ENCODE data around the gene BAZ1B.
"Not testable (repeated sequence)": the region's sequence is repeated elsewhere in the genome, so short reads cannot be mapped to it uniquely, and the experiment has no call there.

Gene BAZ1B, protein sequence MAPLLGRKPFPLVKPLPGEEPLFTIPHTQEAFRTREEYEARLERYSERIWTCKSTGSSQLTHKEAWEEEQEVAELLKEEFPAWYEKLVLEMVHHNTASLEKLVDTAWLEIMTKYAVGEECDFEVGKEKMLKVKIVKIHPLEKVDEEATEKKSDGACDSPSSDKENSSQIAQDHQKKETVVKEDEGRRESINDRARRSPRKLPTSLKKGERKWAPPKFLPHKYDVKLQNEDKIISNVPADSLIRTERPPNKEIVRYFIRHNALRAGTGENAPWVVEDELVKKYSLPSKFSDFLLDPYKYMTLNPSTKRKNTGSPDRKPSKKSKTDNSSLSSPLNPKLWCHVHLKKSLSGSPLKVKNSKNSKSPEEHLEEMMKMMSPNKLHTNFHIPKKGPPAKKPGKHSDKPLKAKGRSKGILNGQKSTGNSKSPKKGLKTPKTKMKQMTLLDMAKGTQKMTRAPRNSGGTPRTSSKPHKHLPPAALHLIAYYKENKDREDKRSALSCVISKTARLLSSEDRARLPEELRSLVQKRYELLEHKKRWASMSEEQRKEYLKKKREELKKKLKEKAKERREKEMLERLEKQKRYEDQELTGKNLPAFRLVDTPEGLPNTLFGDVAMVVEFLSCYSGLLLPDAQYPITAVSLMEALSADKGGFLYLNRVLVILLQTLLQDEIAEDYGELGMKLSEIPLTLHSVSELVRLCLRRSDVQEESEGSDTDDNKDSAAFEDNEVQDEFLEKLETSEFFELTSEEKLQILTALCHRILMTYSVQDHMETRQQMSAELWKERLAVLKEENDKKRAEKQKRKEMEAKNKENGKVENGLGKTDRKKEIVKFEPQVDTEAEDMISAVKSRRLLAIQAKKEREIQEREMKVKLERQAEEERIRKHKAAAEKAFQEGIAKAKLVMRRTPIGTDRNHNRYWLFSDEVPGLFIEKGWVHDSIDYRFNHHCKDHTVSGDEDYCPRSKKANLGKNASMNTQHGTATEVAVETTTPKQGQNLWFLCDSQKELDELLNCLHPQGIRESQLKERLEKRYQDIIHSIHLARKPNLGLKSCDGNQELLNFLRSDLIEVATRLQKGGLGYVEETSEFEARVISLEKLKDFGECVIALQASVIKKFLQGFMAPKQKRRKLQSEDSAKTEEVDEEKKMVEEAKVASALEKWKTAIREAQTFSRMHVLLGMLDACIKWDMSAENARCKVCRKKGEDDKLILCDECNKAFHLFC (N-terminal part only)

DNA sequence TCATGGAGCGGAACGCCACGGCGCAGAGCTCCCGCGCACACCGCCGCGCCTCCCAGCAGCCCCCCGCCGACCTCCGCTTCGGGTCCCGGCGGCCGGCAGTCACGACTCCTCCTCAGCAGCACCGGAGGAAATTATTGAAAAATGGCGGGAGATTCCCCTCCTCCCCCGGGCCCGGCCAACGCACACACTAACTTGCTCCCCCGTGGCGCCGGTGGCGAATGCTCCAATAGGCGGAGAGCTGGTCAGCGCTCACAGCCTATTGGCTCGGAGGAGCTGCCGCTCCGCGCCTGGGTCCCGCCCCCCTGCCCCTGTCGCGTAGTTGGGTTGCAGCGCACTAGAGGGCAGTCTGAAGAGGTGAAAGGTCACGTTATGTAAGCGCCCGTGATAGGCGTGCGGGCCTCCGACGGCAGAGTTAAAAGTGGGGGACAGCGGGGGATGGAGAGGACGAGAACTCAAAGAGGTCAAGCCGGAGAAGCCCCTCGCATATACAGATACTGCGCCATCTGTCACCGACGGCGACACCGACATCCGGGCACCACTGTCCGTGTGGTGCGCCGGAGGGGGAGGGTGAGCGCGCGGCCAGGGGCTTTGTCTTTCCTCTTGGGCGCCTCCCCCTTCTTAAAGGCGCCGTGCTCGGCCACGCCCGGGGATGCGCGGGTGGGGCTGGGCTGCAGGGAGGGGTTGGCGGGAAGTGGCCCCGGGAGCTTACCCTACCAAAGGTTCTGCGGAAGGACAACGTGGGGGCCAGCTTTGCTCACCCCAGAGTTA is at the start of gene BAZ1B:
Gene BAZ1B, minus strand, starts transcription at position 189 of the 768 bp plus-strand sequence. CDS start 360 bp downstream, outside the sequence.
- H3K4me3 Mint-ChIP-seq, result peak within 1 kb of the TSS; percentile 98
- CTCF ChIA-PET, result interaction anchor here (0.7 kb wide), 1 partner anchor 503 kb away, joined by 4 read pairs; no protein-coding TSS in a partner anchor
- no peaks in the 10 kb centered on the region for H3K9me3 Mint-ChIP-seq
- H3K27ac Mint-ChIP-seq, result peak within 1 kb of the TSS; percentile 96
- peaks cover 71% of the 10 kb centered on the region for H3K4me1 Mint-ChIP-seq
- H3K27me3 Mint-ChIP-seq, result no peaks in the 10 kb centered on the region
- H3K36me3 Mint-ChIP-seq, result peaks cover 33% of the 10 kb centered on the region
- DNase-seq, result peak; percentile 99

DNA sequence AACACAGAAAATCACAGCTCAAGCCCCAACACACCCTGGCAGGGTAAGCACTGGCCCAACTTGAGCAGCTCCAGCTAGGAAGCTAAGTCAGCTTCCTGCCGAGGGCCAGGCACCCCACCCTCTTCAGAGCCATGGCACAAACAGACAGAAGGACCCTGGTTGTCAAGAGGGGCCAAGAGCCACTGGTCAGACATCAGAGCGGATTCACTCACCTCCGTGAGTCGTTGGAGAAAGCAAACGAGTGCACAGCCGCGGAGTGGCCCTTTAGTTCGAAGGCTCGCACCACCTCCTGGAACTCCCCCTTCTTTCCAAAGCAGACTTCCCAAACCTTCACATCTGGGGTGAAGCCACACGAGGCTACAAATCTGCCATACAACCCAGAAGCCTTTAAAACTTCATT is 48.9 kb upstream of the BAZ1B start:
- Mint-ChIP-seq H3K27ac (peak overlapping the region; percentile 19), H3K9me3 (no peaks in the 10 kb centered on the region), H3K27me3 (no peaks in the 10 kb centered on the region), H3K4me1 (peaks cover 30% of the 10 kb centered on the region), H3K4me3 (no peak overlapping the region), H3K36me3 (peaks cover 51% of the 10 kb centered on the region)
- CTCF ChIA-PET, result no interaction called here
- DNase-seq, result no peak

DNA sequence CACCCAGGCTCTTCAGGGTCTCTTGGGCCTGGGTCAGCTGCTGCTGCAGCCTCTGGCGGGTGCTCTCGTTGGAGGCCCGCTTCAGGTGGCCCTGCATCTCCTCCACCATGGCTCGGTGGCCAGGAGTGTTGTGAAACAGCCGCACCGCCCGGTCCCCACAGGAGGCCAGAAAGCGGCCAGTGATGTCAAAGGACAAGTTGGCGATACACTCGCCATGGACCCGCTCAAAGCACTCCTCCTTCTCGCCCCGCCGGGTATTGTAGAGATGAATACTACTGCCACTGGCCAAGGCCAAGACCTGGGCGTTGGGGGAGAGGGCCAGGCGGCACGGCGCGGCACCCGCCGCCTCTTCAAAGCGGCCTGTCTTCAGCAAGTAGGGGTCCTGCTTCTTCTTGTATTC is 48.4 kb upstream of the BAZ1B start:
- no peak for DNase-seq
- Mint-ChIP-seq H3K4me1 (peaks cover 35% of the 10 kb centered on the region), H3K27me3 (no peaks in the 10 kb centered on the region), H3K9me3 (no peaks in the 10 kb centered on the region), H3K4me3 (no peak overlapping the region), H3K36me3 (peaks cover 51% of the 10 kb centered on the region), H3K27ac (no peak overlapping the region)
- CTCF ChIA-PET, result no interaction called here

DNA sequence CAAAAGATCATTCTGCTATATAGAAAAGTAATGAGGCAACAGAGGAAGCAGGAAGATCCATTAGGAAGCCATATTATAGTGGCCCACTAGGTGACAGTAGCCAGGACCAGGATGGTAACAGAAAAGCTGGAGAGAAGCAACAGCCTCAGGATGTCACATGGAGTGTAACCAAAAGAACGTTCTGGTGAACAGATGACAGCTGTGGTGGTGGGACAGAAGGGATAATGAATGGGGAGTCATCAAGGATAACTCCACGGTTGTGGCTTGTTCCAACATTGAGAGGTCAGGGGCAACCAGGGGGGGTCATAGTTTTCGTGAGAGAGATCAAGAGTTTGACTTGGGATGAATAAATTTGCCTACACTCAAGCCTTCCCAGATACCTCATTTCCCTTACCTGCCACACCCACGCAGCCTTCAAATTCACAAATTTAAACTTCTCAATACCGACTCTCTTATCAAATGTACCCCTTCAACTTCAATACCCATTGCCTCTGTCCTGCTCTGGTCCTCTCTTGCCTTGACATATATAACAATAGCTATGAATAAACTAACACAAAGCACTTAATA is 47.0 kb upstream of the BAZ1B start:
- CTCF ChIA-PET, result interaction anchor here (1.5 kb wide), 1 partner anchor 38 kb away, joined by 3 read pairs; no protein-coding TSS in a partner anchor
- peaks cover 38% of the 10 kb centered on the region for H3K4me1 Mint-ChIP-seq
- H3K27ac Mint-ChIP-seq, result no peak overlapping the region
- no peaks in the 10 kb centered on the region for H3K9me3 Mint-ChIP-seq
- peaks cover 45% of the 10 kb centered on the region for H3K36me3 Mint-ChIP-seq
- no peak for DNase-seq
- no peaks in the 10 kb centered on the region for H3K27me3 Mint-ChIP-seq
- H3K4me3 Mint-ChIP-seq, result no peak overlapping the region

DNA sequence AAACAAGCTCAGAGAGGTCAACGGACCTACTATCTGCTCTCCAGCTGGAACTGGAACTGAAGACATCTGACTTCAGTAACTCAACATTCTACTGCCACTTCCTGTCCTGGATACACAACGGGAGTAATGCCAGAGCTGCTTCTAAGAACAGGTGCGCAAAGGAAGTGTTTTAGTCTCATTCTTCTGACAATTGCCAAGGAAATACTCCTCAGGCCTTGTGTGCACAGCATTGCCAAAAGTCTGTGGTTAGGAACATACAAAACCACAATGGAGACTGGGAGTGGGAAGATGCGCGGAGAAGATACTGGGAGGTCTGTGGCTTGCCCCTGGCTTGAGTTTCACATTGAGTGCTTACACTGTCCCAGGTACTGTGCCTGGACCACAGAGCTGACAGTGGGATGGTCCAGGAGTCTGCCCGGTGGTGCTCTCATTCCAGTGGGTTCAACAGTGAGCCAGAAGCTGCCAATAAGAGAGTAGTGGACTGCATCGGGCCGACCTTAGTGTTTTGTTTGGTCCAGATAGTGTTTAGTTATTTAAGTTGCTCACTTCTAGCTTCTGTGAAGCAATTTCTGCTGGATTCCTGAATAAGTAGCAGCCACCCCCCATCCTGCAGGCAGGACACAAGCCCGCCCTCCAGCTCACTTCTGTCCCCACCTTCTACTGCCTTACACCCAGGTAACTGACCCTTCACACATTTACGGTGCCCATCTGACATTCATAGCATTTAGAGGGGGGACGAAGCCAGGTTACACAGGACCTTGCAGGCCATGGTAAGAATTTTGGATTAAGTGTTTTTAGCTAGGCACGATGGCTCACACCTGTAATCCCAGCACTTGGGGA is 46.0 kb upstream of the BAZ1B start:
- Mint-ChIP-seq H3K4me3 (no peak overlapping the region), H3K27me3 (no peaks in the 10 kb centered on the region), H3K36me3 (peaks cover 38% of the 10 kb centered on the region), H3K4me1 (peaks cover 38% of the 10 kb centered on the region), H3K27ac (peak overlapping the region; percentile 45), H3K9me3 (no peaks in the 10 kb centered on the region)
- peak; percentile 18 for DNase-seq
- CTCF ChIA-PET, result interaction anchor here (1.5 kb wide), 1 partner anchor 39 kb away, joined by 3 read pairs; no protein-coding TSS in a partner anchor

DNA sequence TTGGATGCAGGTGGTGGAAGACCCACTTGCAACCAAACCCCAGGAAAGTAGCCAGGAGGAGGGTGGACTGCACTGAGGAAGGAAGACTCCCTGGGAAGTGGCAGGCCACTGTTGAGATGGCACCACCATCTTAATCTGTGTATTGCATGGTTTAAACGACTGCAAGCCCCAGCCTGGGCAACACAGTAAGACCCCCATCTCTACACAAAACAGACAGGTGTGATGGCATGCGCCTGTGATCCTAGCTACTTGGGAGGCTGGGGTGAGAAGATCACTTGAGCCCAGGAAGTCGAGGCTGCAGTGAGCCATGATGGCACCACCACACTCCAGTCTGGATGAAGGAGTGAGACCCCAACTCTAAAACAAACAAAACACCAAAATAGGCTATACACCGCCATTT is 45.0 kb upstream of the BAZ1B start:
- no peaks in the 10 kb centered on the region for H3K27me3 Mint-ChIP-seq
- DNase-seq, result peak; percentile 10
- H3K4me1 Mint-ChIP-seq, result peaks cover 38% of the 10 kb centered on the region
- H3K27ac Mint-ChIP-seq, result no peak overlapping the region
- H3K36me3 Mint-ChIP-seq, result peaks cover 29% of the 10 kb centered on the region
- no peak overlapping the region for H3K4me3 Mint-ChIP-seq
- no peaks in the 10 kb centered on the region for H3K9me3 Mint-ChIP-seq
- CTCF ChIA-PET, result interaction anchor here (1.1 to 1.9 kb wide), 4 partner anchors 16 to 47 kb away, joined by 3 to 5 read pairs (median 4); no protein-coding TSS in a partner anchor

DNA sequence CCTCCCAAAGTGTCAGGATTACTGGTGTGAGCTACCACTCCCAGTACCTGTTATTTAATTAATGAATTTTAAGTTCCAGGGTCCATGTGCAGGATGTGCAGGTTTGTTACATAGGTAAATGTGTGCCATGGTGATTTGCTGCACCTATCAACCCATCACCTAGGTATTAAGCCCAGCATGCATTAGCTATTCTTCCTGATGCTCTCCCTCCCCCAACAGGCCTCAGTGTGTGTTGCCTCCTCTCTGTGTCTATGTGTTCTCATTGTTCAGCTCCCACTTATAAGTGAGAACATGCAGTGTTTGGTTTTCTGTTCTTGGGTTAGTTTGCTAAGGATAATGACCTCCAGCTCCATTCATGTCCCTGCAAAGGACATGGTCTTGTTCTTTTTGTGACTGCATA is 44.3 kb upstream of the BAZ1B start:
- DNase-seq, result peak; percentile 19
- CTCF ChIA-PET, result interaction anchor here (1.0 to 1.9 kb wide), 5 partner anchors 17 to 47 kb away, joined by 3 to 5 read pairs (median 4); no protein-coding TSS in a partner anchor
- not testable (repeated sequence) for H3K27me3 Mint-ChIP-seq, H3K9me3 Mint-ChIP-seq
- Mint-ChIP-seq H3K4me3 (peak overlapping the region; percentile 65), H3K36me3 (peaks cover 24% of the 10 kb centered on the region), H3K27ac (peak overlapping the region; percentile 61), H3K4me1 (peaks cover 38% of the 10 kb centered on the region)

DNA sequence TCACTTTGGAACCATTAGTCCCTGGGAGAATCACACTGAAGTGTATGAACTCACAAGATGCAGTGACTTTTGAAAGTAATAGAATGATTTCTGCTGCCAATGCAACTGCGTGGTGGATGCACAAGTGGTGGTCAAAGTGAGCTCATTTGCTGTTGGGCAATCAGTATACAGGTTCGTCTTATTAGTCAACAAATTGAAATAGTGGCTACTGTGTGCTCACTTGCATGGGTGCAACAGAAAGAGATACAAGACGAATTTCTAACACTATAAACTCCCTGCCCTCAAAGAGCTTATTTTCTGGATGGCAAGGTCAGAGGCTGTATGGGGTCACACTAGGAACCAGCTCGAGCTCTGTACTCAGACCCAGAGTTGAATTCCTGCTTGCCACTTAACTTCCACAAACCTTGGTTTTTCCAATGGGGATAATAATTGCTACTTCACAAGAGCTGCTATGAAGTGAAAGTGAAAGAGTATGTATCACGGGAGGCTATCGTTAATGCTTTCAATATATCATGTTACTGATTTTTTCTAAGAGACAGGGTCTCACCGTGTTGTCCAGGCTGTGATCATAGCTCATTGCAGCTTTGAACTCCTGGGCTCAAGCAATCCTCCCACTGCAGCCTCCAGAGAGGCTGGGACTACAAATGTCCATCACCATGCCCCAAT is 43.7 kb upstream of the BAZ1B start:
- peak; percentile 21 for DNase-seq
- peaks cover 38% of the 10 kb centered on the region for H3K4me1 Mint-ChIP-seq
- CTCF ChIA-PET, result interaction anchor here (1.0 to 1.9 kb wide), 5 partner anchors 18 to 46 kb away, joined by 3 to 5 read pairs (median 4); no protein-coding TSS in a partner anchor
- H3K27ac Mint-ChIP-seq, result peak overlapping the region; percentile 61
- peak overlapping the region; percentile 65 for H3K4me3 Mint-ChIP-seq
- H3K36me3 Mint-ChIP-seq, result peaks cover 19% of the 10 kb centered on the region
- H3K9me3 Mint-ChIP-seq, result no peaks in the 10 kb centered on the region
- H3K27me3 Mint-ChIP-seq, result no peaks in the 10 kb centered on the region

DNA sequence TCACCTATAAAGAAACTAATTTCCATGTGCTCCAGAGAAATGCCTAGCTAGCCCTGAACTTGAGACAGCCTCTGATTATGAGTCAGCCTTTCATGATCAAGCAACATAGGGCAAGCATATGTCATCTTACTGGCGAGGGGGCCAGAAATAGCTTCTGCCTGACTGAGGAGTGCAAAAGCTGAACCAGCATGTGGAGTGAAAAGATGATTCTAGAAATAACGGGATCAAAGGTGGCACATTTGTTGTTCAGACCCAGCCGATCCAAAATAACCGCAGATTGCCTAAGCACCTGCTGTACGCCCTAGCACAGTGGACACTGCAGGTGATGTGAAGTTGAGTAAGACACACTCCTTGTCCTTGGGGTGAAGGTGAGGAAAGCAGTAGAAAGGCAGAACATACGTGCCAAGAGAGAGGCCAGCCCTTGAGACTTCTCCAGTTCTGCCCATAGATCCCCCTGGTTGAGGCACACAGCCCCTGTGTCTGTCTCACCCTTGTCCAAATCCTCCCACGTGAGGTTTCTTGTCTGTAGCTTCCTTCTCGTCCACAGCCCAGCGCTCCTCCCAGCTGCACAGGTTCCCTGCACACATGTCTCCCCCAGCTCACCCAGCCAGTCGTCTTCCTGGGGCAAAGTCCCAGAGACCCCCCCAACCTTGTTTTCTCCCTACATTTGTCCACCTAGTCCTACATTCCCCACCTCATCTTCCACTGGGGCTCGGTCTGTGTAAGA is 38.2 kb upstream of the BAZ1B start:
- Mint-ChIP-seq H3K36me3 (peaks cover 7% of the 10 kb centered on the region), H3K9me3 (no peaks in the 10 kb centered on the region), H3K4me3 (no peak overlapping the region), H3K27ac (peak overlapping the region; percentile 33), H3K4me1 (peaks cover 20% of the 10 kb centered on the region), H3K27me3 (peaks cover 15% of the 10 kb centered on the region)
- DNase-seq, result no peak
- CTCF ChIA-PET, result no interaction called here

DNA sequence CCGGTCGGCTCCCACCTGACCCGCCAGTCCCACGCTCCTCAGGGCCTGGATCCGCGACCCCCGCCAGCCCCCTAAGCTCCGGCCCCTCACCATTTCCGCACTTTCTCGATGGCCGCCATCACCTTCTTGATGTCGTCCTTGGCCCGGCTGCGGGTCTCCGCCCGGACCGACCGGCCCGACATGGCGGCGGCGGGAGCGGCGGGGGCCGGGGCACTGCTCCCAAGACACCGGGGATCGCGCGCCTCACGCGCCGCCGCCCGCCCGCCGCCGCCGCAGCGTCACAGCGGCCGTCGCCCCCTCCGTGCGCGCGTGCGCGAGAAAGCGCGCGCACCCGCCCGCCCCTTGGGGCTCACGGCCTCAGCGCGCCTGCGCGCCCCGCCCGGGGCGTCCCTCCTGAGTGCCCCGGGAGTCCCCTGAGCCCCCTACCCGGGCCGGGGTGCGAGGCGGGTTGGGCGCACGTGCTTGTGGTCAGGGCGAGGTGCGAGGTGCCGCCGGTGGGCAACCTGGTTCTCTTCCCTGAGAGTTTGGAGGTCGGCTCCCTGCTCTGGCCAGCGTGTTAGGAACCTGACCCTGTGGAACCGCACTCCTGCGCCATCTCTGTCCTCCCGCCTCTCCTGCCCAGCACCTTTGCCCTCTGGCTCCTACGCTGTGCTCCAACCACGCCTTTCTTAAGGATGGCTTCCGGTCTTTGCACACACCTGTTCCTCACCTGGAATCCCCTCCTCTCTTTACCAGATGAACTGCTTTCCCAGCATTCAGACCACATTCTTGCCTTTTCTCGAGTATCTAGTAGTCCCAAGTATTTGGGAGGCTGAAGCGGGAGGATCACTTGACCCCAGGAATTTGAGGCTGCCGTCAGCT is 35.5 kb upstream of the BAZ1B start, which contains the start of gene BCL7B:
Gene BCL7B, minus strand, starts transcription at position 294 of the 861 bp plus-strand sequence. Its CDS starts 112 bp downstream, at position 182.
- peaks cover 13% of the 10 kb centered on the region for H3K36me3 Mint-ChIP-seq
- H3K9me3 Mint-ChIP-seq, result no peaks in the 10 kb centered on the region
- peak within 1 kb of the TSS; percentile 96 for H3K4me3 Mint-ChIP-seq
- peak within 1 kb of the TSS; percentile 98 for H3K27ac Mint-ChIP-seq
- CTCF ChIA-PET, result interaction anchor here (0.7 kb wide), 1 partner anchor 21 kb away, joined by 3 read pairs; the partner anchor contains the start of gene TBL2
- H3K27me3 Mint-ChIP-seq, result peaks cover 15% of the 10 kb centered on the region
- peak; percentile 82 for DNase-seq
- peaks cover 33% of the 10 kb centered on the region for H3K4me1 Mint-ChIP-seq

DNA sequence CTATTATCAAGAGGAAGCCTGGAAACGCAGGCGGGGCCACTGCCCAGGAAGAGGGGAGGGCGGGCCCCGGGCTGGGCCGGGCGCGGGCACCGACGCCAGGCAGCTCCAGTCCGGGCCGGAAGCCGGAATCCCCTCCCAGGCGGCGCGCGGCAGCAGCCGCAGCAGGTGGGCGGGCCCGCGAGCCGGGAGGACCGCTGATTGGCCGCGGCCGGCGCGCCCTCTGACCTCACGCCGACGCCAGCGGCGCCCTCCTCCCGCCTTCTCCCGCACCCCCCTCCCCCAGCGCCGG is 35.0 kb upstream of the BAZ1B start:
- Mint-ChIP-seq H3K4me1 (peaks cover 33% of the 10 kb centered on the region), H3K27ac (peak overlapping the region; percentile 90), H3K4me3 (peak overlapping the region; percentile 96), H3K9me3 (no peaks in the 10 kb centered on the region), H3K36me3 (peaks cover 17% of the 10 kb centered on the region), H3K27me3 (peaks cover 15% of the 10 kb centered on the region)
- DNase-seq, result peak; percentile 94
- CTCF ChIA-PET, result interaction anchor here (0.7 kb wide), 1 partner anchor 21 kb away, joined by 3 read pairs; the partner anchor contains the start of gene TBL2
